Chondrocyte (in vitro differentiated cells): ENCODE data around the gene CELA2A. TPM values are rescaled to one million over a fixed set of nuclear protein-coding genes. Genes with fewer than 3 reads are reported as not detected.

Experiments
- DNase-seq: peaks from one replicate; pipeline ENCODE4 v3.0.0; 2021; ENCODE audit warnings: mixed read lengths, low spot score
- H3K27ac Mint-ChIP-seq: one replicate; pipeline ENCODE4 v1.8.0; 2021; ENCODE audit warnings: mild to moderate bottlenecking, moderate library complexity, mixed read lengths; ENCODE audit not compliant: unreplicated experiment
- H3K27me3 Mint-ChIP-seq: 2 replicates; pipeline ENCODE4 v1.8.0; 2021; ENCODE audit warnings: low read depth, mixed read lengths
- H3K36me3 Mint-ChIP-seq: 2 replicates; pipeline ENCODE4 v1.8.0; 2021; ENCODE audit warnings: low read depth, mixed read lengths
- H3K4me1 Mint-ChIP-seq: 2 replicates; pipeline ENCODE4 v1.8.0; 2021; ENCODE audit warnings: low read depth, mild to moderate bottlenecking, mixed read lengths
- H3K4me3 Mint-ChIP-seq: one replicate; pipeline ENCODE4 v1.8.0; 2021; ENCODE audit warnings: mild to moderate bottlenecking, moderate library complexity, mixed read lengths; ENCODE audit not compliant: unreplicated experiment
- H3K9me3 Mint-ChIP-seq: 2 replicates; pipeline ENCODE4 v1.8.0; 2021; ENCODE audit warnings: low read depth, mixed read lengths
- CTCF ChIP-seq: fragments of 200-600 bp; sonication (generic); IDR thresholded peaks from 2 replicates; pipeline ENCODE4 v1.5.0; 2021; ENCODE audit warnings: antibody characterized with exemption, mild to moderate bottlenecking, moderate library complexity
- total RNA-seq: library from RNA; stranded (reverse); gene quantifications from 3 replicates; pipeline ENCODE4 v1.2.1, GENCODE V29; 2021

The CELA2A gene
- total RNA-seq, 1 donor from 2014 or later = not detected

GRCh38 chr1:15442119-15442518 lies 14.4 kb upstream of the CELA2A start:
- DNase-seq = no peak
- no peak for TF ChIP-seq CTCF
- H3K36me3 Mint-ChIP-seq = no peaks in the 10 kb centered on the region
- H3K27me3 Mint-ChIP-seq = peaks cover 9% of the 10 kb centered on the region
- H3K9me3 Mint-ChIP-seq = no peaks in the 10 kb centered on the region
- no peak overlapping the region for H3K27ac Mint-ChIP-seq
- no peaks in the 10 kb centered on the region for H3K4me1 Mint-ChIP-seq
- H3K4me3 Mint-ChIP-seq = no peak overlapping the region

- no peak for TF ChIP-seq CTCF
Observed at GRCh38 chr1:15442759-15443158, 13.8 kb upstream of the CELA2A start.

GRCh38 chr1:15443281-15443680 lies 13.3 kb upstream of the CELA2A start:
- Mint-ChIP-seq H3K36me3 (no peaks in the 10 kb centered on the region), H3K4me3 (no peak overlapping the region), H3K27ac (no peak overlapping the region), H3K4me1 (no peaks in the 10 kb centered on the region), H3K9me3 (no peaks in the 10 kb centered on the region), H3K27me3 (peaks cover 13% of the 10 kb centered on the region)
- TF ChIP-seq CTCF = no peak
- DNase-seq = no peak

More at GRCh38 chr1:15442759-15443158, 13.8 kb upstream of the CELA2A start:
- Mint-ChIP-seq H3K36me3 (no peaks in the 10 kb centered on the region), H3K9me3 (no peaks in the 10 kb centered on the region), H3K4me3 (no peak overlapping the region), H3K27me3 (peaks cover 13% of the 10 kb centered on the region), H3K4me1 (no peaks in the 10 kb centered on the region), H3K27ac (no peak overlapping the region)
- DNase-seq = no peak

GRCh38 chr1:15444468-15445389 lies 11.8 kb upstream of the CELA2A start:
- no peaks in the 10 kb centered on the region for H3K4me1 Mint-ChIP-seq
- no peak overlapping the region for H3K27ac Mint-ChIP-seq
- DNase-seq = peak; percentile 72
- H3K27me3 Mint-ChIP-seq = peaks cover 13% of the 10 kb centered on the region
- H3K4me3 Mint-ChIP-seq = no peak overlapping the region
- no peaks in the 10 kb centered on the region for H3K9me3 Mint-ChIP-seq
- TF ChIP-seq CTCF = no peak
- no peaks in the 10 kb centered on the region for H3K36me3 Mint-ChIP-seq

- peak; percentile 62 for DNase-seq
- no peak for TF ChIP-seq CTCF
- peaks cover 13% of the 10 kb centered on the region for H3K27me3 Mint-ChIP-seq
- H3K9me3 Mint-ChIP-seq = no peaks in the 10 kb centered on the region
- no peak overlapping the region for H3K4me3 Mint-ChIP-seq
- no peaks in the 10 kb centered on the region for H3K36me3 Mint-ChIP-seq
- no peak overlapping the region for H3K27ac Mint-ChIP-seq
- H3K4me1 Mint-ChIP-seq = no peaks in the 10 kb centered on the region
Observed at GRCh38 chr1:15445390-15446122, 11.0 kb upstream of the CELA2A start.
